Measurements from ENCODE around the gene KCNK5.

DNA sequence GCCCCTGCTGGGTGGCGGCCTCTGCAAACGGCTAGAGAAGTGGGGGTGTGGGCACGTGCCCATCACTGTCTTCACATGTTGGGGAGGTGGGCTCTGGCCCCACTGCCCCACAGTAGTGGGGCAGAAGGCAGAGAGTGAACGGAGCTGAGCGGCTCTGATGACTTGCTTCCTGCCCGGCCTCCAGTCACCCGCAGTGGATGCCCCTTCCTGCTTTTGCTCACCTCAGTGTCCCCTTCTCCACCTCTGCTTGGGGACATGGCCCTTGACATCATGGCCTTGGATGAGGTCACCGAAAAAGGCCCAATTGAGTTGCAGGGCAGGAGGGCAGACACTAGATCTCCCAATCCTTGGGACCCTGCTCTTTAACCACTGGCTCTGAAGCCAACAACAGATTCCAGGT is 40.1 kb downstream of the KCNK5 start:
- TF ChIP-seq, protein P1, sequence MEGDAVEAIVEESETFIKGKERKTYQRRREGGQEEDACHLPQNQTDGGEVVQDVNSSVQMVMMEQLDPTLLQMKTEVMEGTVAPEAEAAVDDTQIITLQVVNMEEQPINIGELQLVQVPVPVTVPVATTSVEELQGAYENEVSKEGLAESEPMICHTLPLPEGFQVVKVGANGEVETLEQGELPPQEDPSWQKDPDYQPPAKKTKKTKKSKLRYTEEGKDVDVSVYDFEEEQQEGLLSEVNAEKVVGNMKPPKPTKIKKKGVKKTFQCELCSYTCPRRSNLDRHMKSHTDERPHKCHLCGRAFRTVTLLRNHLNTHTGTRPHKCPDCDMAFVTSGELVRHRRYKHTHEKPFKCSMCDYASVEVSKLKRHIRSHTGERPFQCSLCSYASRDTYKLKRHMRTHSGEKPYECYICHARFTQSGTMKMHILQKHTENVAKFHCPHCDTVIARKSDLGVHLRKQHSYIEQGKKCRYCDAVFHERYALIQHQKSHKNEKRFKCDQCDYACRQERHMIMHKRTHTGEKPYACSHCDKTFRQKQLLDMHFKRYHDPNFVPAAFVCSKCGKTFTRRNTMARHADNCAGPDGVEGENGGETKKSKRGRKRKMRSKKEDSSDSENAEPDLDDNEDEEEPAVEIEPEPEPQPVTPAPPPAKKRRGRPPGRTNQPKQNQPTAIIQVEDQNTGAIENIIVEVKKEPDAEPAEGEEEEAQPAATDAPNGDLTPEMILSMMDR (IDR thresholded peaks at IDR 0.05; ENCODE audit: insufficient read depth, low read length, poor library complexity, severe bottlenecking), result no peak
- no peak for TF ChIP-seq EZH2phosphoT487 (conservative IDR thresholded peaks at IDR 0.05; ENCODE audit: low read length)
